ENCODE results near the gene ETFDH. TPM values are rescaled to one million over a fixed set of nuclear protein-coding genes. Genes with fewer than 3 reads are reported as not detected.
"Not testable (repeated sequence)": the region's sequence is repeated elsewhere in the genome, so short reads cannot be mapped to it uniquely, and the experiment has no call there.

Gene ETFDH
- total and polyA plus RNA-seq, 9 of the 15 experiments (the other 6 are each of a cell fraction or from before 2014, with no cell fraction given) = 14.6 to 33.6 (median 25.9) TPM

- TF ChIP-seq GATA2 (CRISPR knock-in tag; IDR thresholded peaks at IDR 0.05) = peak; percentile 19; the same call in 1 of the 2 replicates
- TF ChIP-seq GABPA (tag; conservative IDR thresholded peaks at IDR 0.05; ENCODE audit: low read depth) = peak; percentile 73
- TF ChIP-seq TAL1 (IDR thresholded peaks at IDR 0.05) = peak; percentile 54
- peak; percentile 31 for TF ChIP-seq HNRNPLL (IDR thresholded peaks at IDR 0.05; ENCODE audit: low read depth, low read length, poor library complexity, severe bottlenecking)
- peak; percentile 56 for TF ChIP-seq CBFA2T2 (conservative IDR thresholded peaks at IDR 0.05)
- peak; percentile 48; the same call in 1 of the 2 replicates for TF ChIP-seq ZFX (CRISPR knock-in tag; IDR thresholded peaks at IDR 0.05)
- peak; percentile 9; the same call in 1 of the 2 replicates for TF ChIP-seq KLF6 (CRISPR knock-in tag; IDR thresholded peaks at IDR 0.05; ENCODE audit: borderline replicate concordance)
- TF ChIP-seq SMAD4 (CRISPR knock-in tag; conservative IDR thresholded peaks at IDR 0.05) = peak; percentile 62; the same call in 1 of the 2 replicates
- peak; percentile 97 for TF ChIP-seq CEBPB (tag; IDR thresholded peaks at IDR 0.05)
- peak; percentile 47; the same call in 1 of the 2 replicates for TF ChIP-seq ATF7 (IDR thresholded peaks at IDR 0.05)
- peak; percentile 70 for TF ChIP-seq CBFA2T3 (IDR thresholded peaks at IDR 0.05)
- 0 out of 2 replicates have a peak, but pooled peaks have one; percentile 8 for TF ChIP-seq KLF16 (IDR thresholded peaks at IDR 0.05)
- TF ChIP-seq ZNF512 (tag; IDR thresholded peaks at IDR 0.05) = 0 out of 2 replicates have a peak, but pooled peaks have one; percentile 40
- TF ChIP-seq NFRKB (IDR thresholded peaks at IDR 0.05; ENCODE audit: low read depth) = peak; percentile 79
- peak; percentile 19 for TF ChIP-seq CCNT2 (IDR thresholded peaks at IDR 0.05; ENCODE audit: borderline replicate concordance, extremely low read depth, insufficient read length, low read depth, low read length)
- peak; percentile 46 for TF ChIP-seq TEAD4 (IDR thresholded peaks at IDR 0.05; ENCODE audit: low read length)
- not testable (repeated sequence) for TF ChIP-seq TEAD4 (CRISPR knock-in tag; IDR thresholded peaks at IDR 0.05; ENCODE audit: borderline replicate concordance); ATF1 (CRISPR knock-in tag; IDR thresholded peaks at IDR 0.05); ATF3 (CRISPR knock-in tag; conservative IDR thresholded peaks at IDR 0.05)
- peak; percentile 18 to 53; a peak in 2 of 4 replicates for TF ChIP-seq KDM1A (IDR thresholded peaks at IDR 0.05)
- TF ChIP-seq RCOR1 (IDR thresholded peaks at IDR 0.05; ENCODE audit: borderline replicate concordance in 1 of 2, low read depth in 2 of 2, low read length in 2 of 2) = peak in 1 of 2 experiments; percentile 82; a peak in 2 of 4 replicates
- TF ChIP-seq FOXK2 (conservative IDR thresholded peaks at IDR 0.05 in 1 of 2, IDR thresholded peaks at IDR 0.05 in 1 of 2; ENCODE audit: low read depth in 2 of 2) = peak; percentile 58 to 67; a peak in 1 of 4 replicates
- TF ChIP-seq ATF1 (tag; IDR thresholded peaks at IDR 0.05) = peak; percentile 32; the same call in 1 of the 2 replicates
- TF ChIP-seq EP300 (IDR thresholded peaks at IDR 0.05; ENCODE audit: low read length) = peak; percentile 58
- peak; percentile 34; the same call in 1 of the 2 replicates for TF ChIP-seq ZNF431 (CRISPR knock-in tag; IDR thresholded peaks at IDR 0.05)
- peak; percentile 22; the same call in 1 of the 2 replicates for TF ChIP-seq BACH1 (tag; IDR thresholded peaks at IDR 0.05)
- peak; percentile 77 for TF ChIP-seq ATF3 (IDR thresholded peaks at IDR 0.05)
- 0 out of 2 replicates have a peak, but pooled peaks have one; percentile 49 for TF ChIP-seq NCOR1 (IDR thresholded peaks at IDR 0.05)
Measured at GRCh38 chr4:158663707-158664625, 8.1 kb upstream of the ETFDH start (continued).

All from K562 (cell line).